GM18861 (cell line): ENCODE data around the gene TTC21A.
"Not testable (repeated sequence)": the region's sequence is repeated elsewhere in the genome, so short reads cannot be mapped to it uniquely, and the experiment has no call there.

Experiments
- ATAC-seq: cut with Tn5 transposase; IDR thresholded peaks from one replicate; pipeline ENCODE4 v1.9.1; 2021; ENCODE audit not compliant: unreplicated experiment

Gene TTC21A

DNA sequence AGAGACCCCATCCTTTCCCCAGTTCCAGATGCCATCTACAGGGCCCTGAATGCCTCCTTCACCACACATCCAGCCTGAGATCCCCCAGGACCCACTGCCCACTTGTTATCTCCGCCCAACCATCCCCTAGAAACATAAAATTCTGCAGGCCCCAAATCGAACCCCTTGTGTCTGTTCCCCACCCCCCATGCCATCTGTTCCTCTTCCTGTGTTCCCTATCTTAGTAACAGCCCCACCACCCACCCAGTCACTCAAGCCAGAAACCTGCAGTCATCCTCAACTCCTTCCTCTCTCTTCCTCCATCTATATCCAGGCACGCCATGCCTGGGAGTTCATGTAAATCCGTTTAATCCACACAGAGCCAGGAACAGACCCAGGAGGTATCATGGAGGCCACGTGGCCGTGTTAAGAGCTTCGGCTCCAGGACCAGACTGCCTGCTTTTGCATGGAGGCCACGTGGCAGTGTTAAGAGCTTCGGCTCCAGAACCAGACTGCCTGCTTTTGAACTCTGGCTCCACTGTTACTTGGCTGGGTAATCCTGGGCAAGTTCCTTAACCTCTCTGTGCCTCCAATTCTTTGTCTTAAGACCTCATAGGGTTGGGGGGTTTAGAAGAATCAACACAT is 41.1 kb downstream of the TTC21A start:
- no peak for ATAC-seq

DNA sequence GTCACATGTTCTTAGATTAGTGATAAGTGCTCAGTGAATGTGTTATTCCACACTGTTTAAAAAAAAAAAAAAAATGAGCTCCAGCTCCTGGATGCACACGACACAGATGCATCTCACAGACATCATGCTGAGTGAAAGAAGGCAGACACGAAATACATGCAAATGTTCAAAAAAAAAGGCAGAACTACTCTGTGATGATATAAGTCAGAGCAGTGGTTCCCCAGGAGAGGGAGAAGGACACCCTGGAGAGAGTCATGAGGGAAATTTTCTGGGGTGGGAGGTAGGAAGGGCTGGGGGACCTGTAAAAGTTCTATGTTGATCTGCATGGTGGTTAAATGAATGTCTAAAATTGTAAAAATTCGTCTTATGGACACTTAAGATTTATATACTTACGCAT is 41.6 kb downstream of the TTC21A start:
- ATAC-seq, result no peak

DNA sequence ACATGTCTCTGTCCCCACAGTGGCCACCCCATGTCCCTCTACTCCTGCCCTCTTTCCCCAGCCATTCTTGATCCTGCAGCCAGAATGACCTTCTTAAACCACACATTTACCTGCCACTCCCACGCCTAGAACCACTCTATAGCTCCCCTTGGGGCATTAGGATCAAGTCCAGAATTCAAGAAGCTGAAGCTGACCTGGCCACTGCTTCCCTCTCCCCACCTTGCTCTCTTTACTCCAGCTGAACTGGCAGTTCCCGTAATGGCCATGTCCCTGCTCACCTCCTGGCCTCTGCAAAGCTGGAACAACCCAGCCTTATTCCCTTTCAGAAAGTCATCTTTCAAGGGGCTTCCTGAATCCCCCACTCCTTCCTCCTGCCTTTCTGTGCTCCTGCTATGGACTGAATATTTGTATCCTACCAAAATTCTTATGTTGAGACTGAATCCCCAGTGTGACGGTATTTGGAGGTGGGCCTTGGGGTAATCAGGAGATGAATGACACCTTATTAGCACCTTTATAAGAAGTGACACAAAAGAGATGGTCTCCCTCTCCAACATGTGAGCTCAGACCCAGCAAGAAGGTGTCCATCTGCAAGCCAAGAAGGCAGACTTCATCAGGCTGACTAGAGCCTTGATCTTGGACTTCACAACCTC is 42.1 kb downstream of the TTC21A start:
- no peak for ATAC-seq

- no peak for ATAC-seq
These were observed 42.8 kb downstream of the TTC21A start for GRCh38 chr3:39150148-39150802.

DNA sequence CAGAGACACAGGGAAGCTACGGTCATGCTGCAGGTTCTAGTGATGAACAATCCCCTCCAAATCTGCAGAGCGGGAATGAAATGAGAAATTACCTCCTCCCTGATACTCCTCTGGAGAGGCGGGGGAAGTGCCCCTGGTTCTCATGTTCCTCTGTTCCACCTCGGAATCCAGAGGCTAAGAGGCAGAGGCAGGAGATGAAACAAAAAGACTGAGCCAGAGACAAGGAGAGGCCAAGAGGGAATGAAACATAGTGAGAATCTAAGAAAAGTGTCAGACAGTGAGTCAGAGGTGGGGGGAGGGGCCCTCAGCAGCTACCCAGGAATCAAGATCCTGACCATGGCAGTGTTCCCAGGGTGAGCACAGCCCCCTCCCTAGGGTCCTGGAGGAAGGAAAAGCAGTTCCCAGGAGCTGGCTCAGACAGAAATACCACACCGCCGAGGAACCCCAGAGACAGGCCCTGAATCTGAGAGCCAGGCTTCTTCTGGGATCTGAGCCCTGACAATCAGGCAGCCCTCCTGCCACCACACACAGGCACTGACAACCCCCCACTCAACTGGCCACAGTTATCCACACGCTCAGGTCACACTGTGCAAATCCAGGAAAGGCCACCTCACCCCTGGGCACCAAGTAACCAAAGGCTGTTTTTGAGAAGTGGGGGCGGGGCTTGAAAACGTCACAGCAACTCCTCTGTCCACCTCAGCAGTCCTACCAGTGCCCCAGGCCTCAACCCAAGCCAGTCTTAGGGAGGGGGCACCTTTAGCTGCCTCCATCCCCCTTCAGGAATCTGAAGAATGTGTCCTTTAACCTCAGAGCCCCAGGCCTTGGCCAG is 43.5 kb downstream of the TTC21A start:
- ATAC-seq, result no peak

DNA sequence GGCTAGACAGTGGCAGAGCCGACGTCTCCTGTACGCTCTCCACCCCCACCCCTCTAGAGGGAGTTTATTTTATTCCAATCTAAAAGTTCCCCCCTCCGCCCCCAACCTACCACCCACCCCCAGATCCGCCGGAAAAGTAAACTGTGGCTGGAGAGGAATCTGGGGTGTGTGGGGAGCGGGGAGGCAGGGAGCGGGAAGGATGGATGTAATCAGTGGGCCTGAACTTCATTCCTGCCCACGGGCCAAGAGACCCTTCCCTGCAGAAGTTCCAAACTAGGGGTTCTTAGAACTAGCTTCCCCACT is 46.4 kb downstream of the TTC21A start:
- ATAC-seq, result no peak

GRCh38 chr3:39154280-39155021 is 47.0 kb downstream of the TTC21A start:
- ATAC-seq, result no peak

GRCh38 chr3:39156421-39156820 is 48.9 kb downstream of the TTC21A start:
- ATAC-seq, result no peak

GRCh38 chr3:39157359-39157758 is 49.9 kb downstream of the TTC21A start:
- no peak for ATAC-seq

- ATAC-seq, result no peak
These were observed 50.8 kb downstream of the TTC21A start for GRCh38 chr3:39158148-39158715.

DNA sequence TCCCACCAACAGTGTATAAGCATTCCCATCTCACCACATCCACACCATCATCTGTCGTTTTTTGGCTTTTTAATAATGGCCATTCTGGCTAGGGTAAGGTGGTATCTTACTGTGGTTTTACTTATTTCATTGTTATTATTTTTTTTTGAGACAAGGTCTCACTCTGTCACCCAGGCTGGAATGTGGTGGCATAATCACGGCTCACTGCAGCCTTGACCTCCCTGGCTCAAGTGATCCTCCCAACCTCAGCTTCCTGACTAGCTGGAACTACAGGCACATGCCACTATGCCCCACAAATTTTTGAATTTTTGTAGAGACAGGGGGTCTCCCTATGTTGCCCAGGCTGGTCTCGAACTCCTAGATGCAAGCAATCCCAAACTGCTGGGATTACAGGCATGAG is 56.9 kb downstream of the TTC21A start:
- no peak for ATAC-seq

DNA sequence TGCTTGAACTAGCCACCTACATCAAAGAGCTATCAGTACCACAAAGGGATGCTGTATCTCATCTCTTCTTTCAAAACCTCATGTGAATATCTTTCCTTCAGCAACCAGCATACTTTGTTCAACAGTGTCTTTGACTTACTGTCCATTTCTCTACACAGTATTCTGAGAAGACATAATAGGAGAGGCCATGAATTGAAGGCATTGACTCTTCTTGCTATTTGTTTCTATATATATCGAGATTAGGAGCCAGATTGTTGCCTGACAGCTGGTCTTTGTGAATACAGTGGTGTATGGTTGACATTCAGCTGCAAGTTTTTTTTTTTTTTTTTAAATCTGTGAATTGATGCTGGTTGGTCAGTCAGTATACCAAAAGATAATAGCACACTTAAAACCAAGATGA is 58.0 kb downstream of the TTC21A start:
- no peak for ATAC-seq

- ATAC-seq, result no peak
These were observed 58.7 kb downstream of the TTC21A start for GRCh38 chr3:39166134-39166710.

GRCh38 chr3:39166932-39167532 is 59.6 kb downstream of the TTC21A start:
- ATAC-seq, result no peak

- ATAC-seq, result no peak
These were observed 60.8 kb downstream of the TTC21A start for GRCh38 chr3:39168156-39168780.

DNA sequence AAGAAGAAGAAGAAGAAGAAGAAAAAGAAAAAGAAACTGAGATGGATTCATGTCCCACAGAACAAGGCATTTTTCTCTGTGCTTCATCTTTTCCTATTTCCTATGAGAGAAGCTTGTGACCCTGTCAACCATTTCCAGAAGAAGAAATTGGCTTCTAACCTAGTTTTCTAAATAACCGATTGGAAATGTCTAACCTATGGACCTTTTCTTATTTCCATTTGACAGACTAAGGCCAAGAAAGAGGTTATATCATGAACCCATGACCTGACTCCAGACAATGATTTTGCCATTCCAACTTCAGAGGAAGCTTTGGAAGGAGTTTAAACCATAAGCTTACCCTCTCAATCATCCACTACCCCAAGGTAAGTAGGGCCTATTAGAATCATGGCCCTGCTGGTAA is 62.2 kb downstream of the TTC21A start:
- ATAC-seq, result no peak

GRCh38 chr3:39170461-39170860 is 63.0 kb downstream of the TTC21A start:
- ATAC-seq, result no peak

DNA sequence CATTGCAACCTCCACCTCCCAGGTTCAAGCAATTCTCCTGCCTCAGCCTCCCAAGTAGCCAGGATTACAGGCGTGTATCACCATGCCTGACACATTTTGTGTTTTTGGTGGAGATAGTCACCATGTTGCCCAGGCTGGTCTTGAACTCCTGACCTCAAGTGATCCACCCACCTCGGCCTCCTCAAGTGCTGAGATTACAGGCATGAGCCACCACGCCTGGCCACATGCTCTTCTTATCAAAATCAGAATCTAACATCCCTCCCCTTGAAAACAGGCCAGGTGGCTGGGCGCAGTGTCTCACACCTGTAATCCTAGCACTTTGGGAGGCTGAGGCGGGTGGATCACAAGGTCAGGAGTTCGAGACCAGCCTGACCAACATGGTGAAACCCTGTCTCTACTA is 63.4 kb downstream of the TTC21A start:
- not testable (repeated sequence) for ATAC-seq

DNA sequence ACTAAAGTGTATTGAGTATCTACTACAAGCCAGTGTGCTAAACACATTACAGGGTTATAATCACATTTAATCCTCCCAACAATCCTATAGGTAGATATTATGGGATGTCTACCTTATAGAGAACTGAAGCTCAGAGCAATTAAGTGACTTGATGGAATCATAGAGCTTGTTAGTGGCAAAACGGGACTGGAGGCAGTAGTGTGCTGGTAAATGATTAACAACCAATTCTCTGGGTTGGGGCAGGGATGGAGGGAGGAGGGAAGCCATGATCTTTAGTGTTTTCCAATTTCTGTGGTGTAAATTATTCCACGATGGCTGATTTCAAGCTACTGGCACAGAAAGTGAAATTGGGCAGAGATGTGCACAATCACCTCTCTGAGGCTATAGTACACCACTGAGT is 64.4 kb downstream of the TTC21A start:
- no peak for ATAC-seq
